K562 (cell line): ENCODE measurements around the gene RERE. TPM values are rescaled to one million over a fixed set of nuclear protein-coding genes. Genes with fewer than 3 reads are reported as not detected.
A peak's percentile ranks its signal among the peaks of the same experiment; 100 is the strongest.

Experiments used
- ATAC-seq: fragments of 200-7000 bp; cut with Tn5 transposase; 3 replicates; pipeline ENCODE4 v1.9.1; 2020; ENCODE audit warnings: moderate library complexity
- BruUV-seq: library from RNA; stranded (reverse); fragments of 400-500 nt; replicated peaks from 2 replicates; lab custom pipeline; 2021; lab: Mats Ljungman, UMichigan
- CTCF ChIA-PET: fragments of 300-600 bp; formaldehyde crosslinking; extraction: SDS; loops from one replicate; lab custom pipeline; 2021; ENCODE audit warnings: low intra/inter-chr PET ratio; lab: Yijun Ruan, JAX
- POLR2A ChIA-PET: fragments of 300-600, 350-650 bp; sonication (Branson Sonifier 250); formaldehyde crosslinking; extraction: SDS; loops from one replicate; lab custom pipeline; 2021; ENCODE audit warnings: antibody characterized with exemption, inconsistent platforms; lab: Yijun Ruan, JAX
- DNase-seq, 4 experiments: peaks; one replicate each; pipeline versions ENCODE4 v3.0.0 to v3.0.0-alpha.2; 2011 to 2018; ENCODE audit warnings: low spot score in 3 of 4, mixed read lengths in 3 of 4; ENCODE audit errors: extremely low read depth in 1 of 4
- FAIRE-seq: peaks from 2 replicates; lab custom pipeline; 2011; peaks lifted over from hg19 to GRCh38; lab: Jason Lieb, UNC
- H2AFZ ChIP-seq: 2 replicates; pipeline ENCODE4 v1.6.0; 2011; ENCODE audit warnings: low read depth, low read length, control low read depth, inconsistent platforms
- H3K27ac ChIP-seq: fragments of 200-600 bp; 3 replicates; pipeline ENCODE4 v1.8.0; 2011; ENCODE audit warnings: low read depth, mild to moderate bottlenecking, control low read depth, inconsistent platforms, low read length, moderate library complexity, mixed read lengths; ENCODE audit errors: extremely low read depth
- H3K27me3 ChIP-seq, 2 experiments: fragments of 300-600 bp in 1 of 2; 2 replicates in 1 of 2; 3 replicates in 1 of 2; pipeline versions ENCODE4 v1.6.0 to v1.8.0; 2011; ENCODE audit warnings: inconsistent platforms in 2 of 2, low read length in 2 of 2, mild to moderate bottlenecking in 1 of 2, mixed read lengths in 1 of 2, moderate library complexity in 1 of 2; ENCODE audit not compliant: control insufficient read depth in 2 of 2, insufficient read depth in 2 of 2
- H3K36me3 ChIP-seq: fragments of 300-600 bp; 3 replicates; pipeline ENCODE4 v1.8.0; 2011; ENCODE audit warnings: mild to moderate bottlenecking, low read length, inconsistent platforms; ENCODE audit not compliant: control insufficient read depth, insufficient read depth
- H3K4me1 ChIP-seq, 2 experiments: fragments of 200-600 bp in 1 of 2; replicated peaks in 1 of 2; 2 replicates in 1 of 2; 3 replicates in 1 of 2; pipeline versions ENCODE4 v1.5.1 to v1.8.0; 2011; ENCODE audit warnings: inconsistent platforms in 2 of 2, low read length in 2 of 2, mild to moderate bottlenecking in 1 of 2, mixed read lengths in 1 of 2, moderate library complexity in 1 of 2; ENCODE audit not compliant: control insufficient read depth in 2 of 2, insufficient read depth in 2 of 2
- H3K4me2 ChIP-seq: 2 replicates; pipeline ENCODE4 v1.6.1; 2011; ENCODE audit warnings: low read length, control low read depth, inconsistent platforms, mixed read lengths; ENCODE audit not compliant: insufficient read depth
- H3K4me3 ChIP-seq: fragments of 200-600 bp; sonication (generic), shearing (Covaris generic); 2 replicates; pipeline ENCODE4 v1.5.1; 2016; ENCODE audit warnings: control low read depth, inconsistent platforms
- H3K79me2 ChIP-seq: fragments of 200-600 bp; 3 replicates; pipeline ENCODE4 v1.8.0; 2011; ENCODE audit warnings: low read length, inconsistent platforms; ENCODE audit not compliant: control insufficient read depth, insufficient read depth
- H3K9ac ChIP-seq, 2 experiments: 2 replicates each; pipeline versions ENCODE4 v1.6.0 to v1.6.1; 2011; ENCODE audit warnings: low read depth in 2 of 2, low read length in 2 of 2, control low read depth in 1 of 2, inconsistent platforms in 1 of 2, mild to moderate bottlenecking in 1 of 2, mixed read lengths in 1 of 2; ENCODE audit not compliant: insufficient read depth in 1 of 2
- H3K9me1 ChIP-seq: one replicate; pipeline ENCODE4 v1.6.0; 2011; ENCODE audit warnings: inconsistent platforms, mild to moderate bottlenecking, low read length, moderate library complexity; ENCODE audit not compliant: control insufficient read depth, insufficient read depth
- H3K9me3 ChIP-seq: replicated peaks from 2 replicates; pipeline ENCODE4 v1.5.1; 2011; ENCODE audit warnings: low read depth, low read length, inconsistent platforms; ENCODE audit not compliant: control insufficient read depth, insufficient read depth
- H4K20me1 ChIP-seq: replicated peaks from 2 replicates; pipeline ENCODE4 v1.6.1; 2011; ENCODE audit warnings: low read length, inconsistent platforms, mixed read lengths; ENCODE audit not compliant: control insufficient read depth, insufficient read depth
- ZNF263 ChIP-seq: sonication (generic); formaldehyde crosslinking; IDR thresholded peaks from 2 replicates; pipeline ENCODE4 v1.8.0; 2022; ENCODE audit warnings: mild to moderate bottlenecking, missing genetic modification reagents, borderline replicate concordance
- WGBS: fragments of 100-300 bp; shearing (Covaris generic); methylation state at CpG from one replicate; pipeline ENCODE4 v1.1.6; 2016; ENCODE audit warnings: low coverage, mixed read lengths; ENCODE audit not compliant: insufficient coverage; ENCODE audit errors: missing lambda C conversion rate; 5-methylcytosine and 5-hydroxymethylcytosine counted together
- in situ Hi-C: fragments of 300-500 bp; cut with MboI; formaldehyde crosslinking; loops from 4 replicates; pipeline ENCODE4 v1.15.0; 2018; ENCODE audit warnings: inconsistent platforms, mixed read lengths
- intact Hi-C: fragments of 100-400 bp; cut with micrococcal nuclease; formaldehyde crosslinking; loops from 2 replicates; pipeline ENCODE4 v1.14.2; 2022
- polyA plus RNA-seq, 8 experiments: library from polyadenylated mRNA; depleted of rRNA in 4 of 8; stranded (reverse) in 5 of 8; unstranded in 3 of 8; fragments of >200 nt; fragmentation: Nextera tagmentation in 2 of 8; fragmentation: Illumina TruSeq in 1 of 8; extraction: Ambion mirVana in 2 of 8; extraction: Trizol in 1 of 8; gene quantifications; 2 replicates each; pipeline versions ENCODE4 v1.2.1 to v1.2.3, GENCODE V29; 2011 to 2014; ENCODE audit warnings: inconsistent platforms in 1 of 8, missing spikeins in 1 of 8
- total RNA-seq, 7 experiments: library from RNA; depleted of rRNA in 6 of 7; stranded (reverse); fragments of >200 nt in 6 of 7; fragmentation: Illumina TruSeq in 2 of 7; extraction: Trizol in 2 of 7; gene quantifications; 2 replicates each; pipeline versions ENCODE4 v1.2.1 to v1.2.3, GENCODE V29; 2011 to 2021; ENCODE audit warnings: low replicate concordance in 1 of 7
- TF ChIP-seq, protein P1 (sequence below), 2 experiments: fragments of 450-650 bp; formaldehyde crosslinking in 1 of 2; IDR thresholded peaks; 2 replicates each; pipeline versions ENCODE4 v1.4.0 to v1.6.1; 2014 to 2020; ENCODE audit warnings: mild to moderate bottlenecking in 2 of 2, borderline replicate concordance in 1 of 2, low read depth in 1 of 2

The RERE gene
- total and polyA plus RNA-seq, 9 of the 15 experiments (the other 6 are each of a cell fraction or from before 2014, with no cell fraction given) = 3.0 to 51.5 (median 13.4) TPM

DNA sequence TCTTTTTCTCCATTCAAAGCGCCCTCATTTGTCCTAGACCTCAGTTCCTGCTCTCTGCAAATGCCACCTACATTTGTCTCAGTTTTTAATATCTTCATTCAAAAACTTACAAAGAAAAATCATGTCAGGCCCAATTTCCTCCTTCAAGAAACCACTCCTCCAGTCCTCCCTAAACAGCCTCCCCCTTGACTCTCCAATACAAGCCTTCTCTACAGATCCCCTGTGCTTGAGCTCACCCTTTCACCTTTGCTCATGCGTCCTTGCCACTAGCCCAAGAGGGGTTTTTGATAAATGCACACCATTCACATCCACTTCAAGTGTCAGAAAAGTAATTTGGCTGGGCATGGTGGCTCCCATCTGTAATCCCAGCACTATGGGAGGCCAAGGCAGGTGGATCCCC lies 140.6 kb downstream of the RERE start:
- H3K9me1 ChIP-seq = no peaks in the 10 kb centered on the region
- no TSS peak for BruUV-seq
- H2AFZ ChIP-seq = no peak overlapping the region
- ATAC-seq (no peak), FAIRE-seq (no peak), DNase-seq (no peak)
- peaks cover 0 to 6% of the 10 kb centered on the region in 2 experiments; a peak in 2 of 5 replicates for H3K4me1 ChIP-seq
- peaks cover 35% of the 10 kb centered on the region; the same call in 1 of the 2 replicates for H4K20me1 ChIP-seq
- H3K79me2 ChIP-seq = peaks cover 69% of the 10 kb centered on the region
- H3K27me3 ChIP-seq = no peaks in the 10 kb centered on the region
- no peaks in the 10 kb centered on the region for H3K36me3 ChIP-seq
- no peak overlapping the region for H3K4me2 ChIP-seq
- no peak overlapping the region for H3K4me3 ChIP-seq
- no peak overlapping the region for H3K27ac ChIP-seq
- CTCF ChIA-PET = no interaction called here
- no peaks in the 10 kb centered on the region for H3K9me3 ChIP-seq
- intact Hi-C loops = no loop called here
- POLR2A ChIA-PET = interaction anchor here (0.5 to 1.5 kb wide), 2 partner anchors 14 to 69 kb away, joined by 3 read pairs; no protein-coding TSS in a partner anchor
- TF ChIP-seq ZNF263 (CRISPR knock-in tag) = peak; percentile 84
- TF ChIP-seq, protein P1, sequence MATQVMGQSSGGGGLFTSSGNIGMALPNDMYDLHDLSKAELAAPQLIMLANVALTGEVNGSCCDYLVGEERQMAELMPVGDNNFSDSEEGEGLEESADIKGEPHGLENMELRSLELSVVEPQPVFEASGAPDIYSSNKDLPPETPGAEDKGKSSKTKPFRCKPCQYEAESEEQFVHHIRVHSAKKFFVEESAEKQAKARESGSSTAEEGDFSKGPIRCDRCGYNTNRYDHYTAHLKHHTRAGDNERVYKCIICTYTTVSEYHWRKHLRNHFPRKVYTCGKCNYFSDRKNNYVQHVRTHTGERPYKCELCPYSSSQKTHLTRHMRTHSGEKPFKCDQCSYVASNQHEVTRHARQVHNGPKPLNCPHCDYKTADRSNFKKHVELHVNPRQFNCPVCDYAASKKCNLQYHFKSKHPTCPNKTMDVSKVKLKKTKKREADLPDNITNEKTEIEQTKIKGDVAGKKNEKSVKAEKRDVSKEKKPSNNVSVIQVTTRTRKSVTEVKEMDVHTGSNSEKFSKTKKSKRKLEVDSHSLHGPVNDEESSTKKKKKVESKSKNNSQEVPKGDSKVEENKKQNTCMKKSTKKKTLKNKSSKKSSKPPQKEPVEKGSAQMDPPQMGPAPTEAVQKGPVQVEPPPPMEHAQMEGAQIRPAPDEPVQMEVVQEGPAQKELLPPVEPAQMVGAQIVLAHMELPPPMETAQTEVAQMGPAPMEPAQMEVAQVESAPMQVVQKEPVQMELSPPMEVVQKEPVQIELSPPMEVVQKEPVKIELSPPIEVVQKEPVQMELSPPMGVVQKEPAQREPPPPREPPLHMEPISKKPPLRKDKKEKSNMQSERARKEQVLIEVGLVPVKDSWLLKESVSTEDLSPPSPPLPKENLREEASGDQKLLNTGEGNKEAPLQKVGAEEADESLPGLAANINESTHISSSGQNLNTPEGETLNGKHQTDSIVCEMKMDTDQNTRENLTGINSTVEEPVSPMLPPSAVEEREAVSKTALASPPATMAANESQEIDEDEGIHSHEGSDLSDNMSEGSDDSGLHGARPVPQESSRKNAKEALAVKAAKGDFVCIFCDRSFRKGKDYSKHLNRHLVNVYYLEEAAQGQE (IDR thresholded peaks at IDR 0.05; ENCODE audit: borderline replicate concordance) = no peak
- TF ChIP-seq, protein P1 (CRISPR knock-in tag; IDR thresholded peaks at IDR 0.05; ENCODE audit: low read depth) = no peak
- TF ChIP-seq, all 486 proteins: peak for 1
- no peak overlapping the region for H3K9ac ChIP-seq
- in situ Hi-C loops = no loop called here
- 72% methylated on average over 2 of the region's 2 CpGs for WGBS
